GM19193 (cell line): ENCODE measurements around the gene NCOR1.

ENCODE experiments used
- POLR2A ChIP-seq: IDR thresholded peaks from 4 replicates; pipeline ENCODE4 v1.6.1; 2011; ENCODE audit not compliant: insufficient read depth, insufficient read length; ENCODE audit errors: extremely low read depth

Gene NCOR1

DNA sequence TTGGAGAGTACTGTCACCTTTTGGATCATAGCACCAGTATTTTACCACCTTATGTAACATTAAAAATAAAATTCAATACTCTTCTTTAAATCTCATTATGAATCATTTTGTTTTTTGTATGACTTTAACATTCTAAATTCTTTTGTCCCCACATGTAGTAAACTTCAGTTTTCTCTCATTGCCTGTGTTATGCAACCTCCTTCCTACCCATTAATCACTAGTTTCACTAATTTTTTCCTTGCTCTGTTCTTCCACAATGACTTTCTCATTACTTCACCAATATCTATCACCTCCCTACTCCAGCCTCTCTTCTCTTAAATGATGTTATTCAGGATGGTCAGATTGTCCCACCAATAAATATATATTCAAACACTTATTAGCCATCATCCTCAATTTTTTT, 147.0 kb downstream of the NCOR1 start:
- no peak for TF ChIP-seq POLR2A

DNA sequence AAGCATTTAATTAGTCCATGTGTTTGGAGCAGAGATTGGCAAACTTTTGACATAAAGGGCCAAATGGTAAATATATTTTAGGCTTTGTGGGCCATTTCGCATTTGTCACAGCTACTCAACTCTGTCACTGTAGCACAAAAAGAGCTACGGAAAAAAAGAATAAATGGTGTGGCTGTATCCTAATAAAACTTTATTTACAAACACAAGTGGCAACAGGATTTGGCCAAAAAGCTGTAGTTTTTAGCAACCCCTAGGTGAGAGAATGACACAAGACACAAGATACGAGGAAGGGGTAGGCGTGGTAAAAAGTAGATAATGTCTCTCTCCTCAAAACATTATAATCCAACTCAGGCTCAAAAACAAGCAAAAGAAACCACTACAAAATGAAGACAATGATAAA, 149.2 kb downstream of the NCOR1 start:
- no peak for TF ChIP-seq POLR2A

DNA sequence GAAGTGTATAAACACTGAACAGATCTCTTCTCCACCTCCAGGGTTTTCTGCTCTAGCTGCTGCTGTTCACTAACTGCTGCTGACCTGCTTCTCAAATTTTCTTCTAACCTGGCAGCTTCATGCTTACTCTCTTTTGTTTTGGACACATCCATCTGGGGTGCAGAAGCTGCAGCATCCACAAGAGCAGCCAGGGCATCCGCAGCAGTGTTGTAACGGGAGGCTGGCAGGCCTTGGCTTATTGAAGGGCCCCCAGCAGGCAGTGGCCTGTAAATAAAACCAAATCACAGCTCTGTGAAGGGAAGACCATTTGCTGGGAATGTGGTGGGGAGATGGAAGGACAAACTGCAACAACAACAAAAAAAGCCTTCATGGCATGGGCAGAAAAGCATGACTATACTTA, 153.7 kb downstream of the NCOR1 start:
- TF ChIP-seq POLR2A, result no peak

DNA sequence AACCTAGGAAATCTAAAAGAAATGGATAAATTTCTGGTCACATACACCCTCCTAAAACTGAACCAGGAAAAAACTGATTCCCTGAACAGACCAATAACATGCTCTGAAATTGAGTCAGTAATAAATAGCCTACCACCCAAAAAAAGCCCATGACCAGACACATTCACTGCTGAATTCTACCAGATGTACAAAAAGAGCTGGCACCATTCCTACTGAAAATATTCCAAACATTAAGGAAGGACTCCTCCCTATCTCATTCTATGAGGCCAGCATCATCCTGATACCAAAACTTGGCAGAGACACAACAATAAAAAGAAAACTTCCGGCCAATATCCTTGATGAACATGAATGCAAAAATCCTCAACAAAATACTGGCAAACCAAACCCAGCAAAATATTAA, 162.8 kb downstream of the NCOR1 start:
- TF ChIP-seq POLR2A, result no peak

DNA sequence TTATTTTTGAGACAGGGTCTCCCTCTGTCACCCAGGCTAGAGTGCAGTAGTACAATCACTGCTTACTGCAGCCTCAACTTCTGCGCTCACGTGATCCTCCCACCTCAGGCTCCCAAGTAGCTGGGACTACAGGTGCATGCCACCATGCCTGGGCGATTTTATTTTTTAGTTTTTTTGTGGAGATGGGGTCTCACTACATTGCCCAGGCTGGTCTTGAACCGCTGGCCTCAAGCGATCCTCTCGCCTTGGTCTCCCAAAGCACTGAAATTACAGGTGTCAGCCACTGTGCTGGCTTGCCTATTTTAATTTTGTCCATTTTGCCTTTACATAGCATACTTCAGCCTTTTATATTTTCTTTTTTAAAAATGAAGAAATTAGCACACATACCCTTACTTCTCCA, 164.5 kb downstream of the NCOR1 start:
- no peak for TF ChIP-seq POLR2A

DNA sequence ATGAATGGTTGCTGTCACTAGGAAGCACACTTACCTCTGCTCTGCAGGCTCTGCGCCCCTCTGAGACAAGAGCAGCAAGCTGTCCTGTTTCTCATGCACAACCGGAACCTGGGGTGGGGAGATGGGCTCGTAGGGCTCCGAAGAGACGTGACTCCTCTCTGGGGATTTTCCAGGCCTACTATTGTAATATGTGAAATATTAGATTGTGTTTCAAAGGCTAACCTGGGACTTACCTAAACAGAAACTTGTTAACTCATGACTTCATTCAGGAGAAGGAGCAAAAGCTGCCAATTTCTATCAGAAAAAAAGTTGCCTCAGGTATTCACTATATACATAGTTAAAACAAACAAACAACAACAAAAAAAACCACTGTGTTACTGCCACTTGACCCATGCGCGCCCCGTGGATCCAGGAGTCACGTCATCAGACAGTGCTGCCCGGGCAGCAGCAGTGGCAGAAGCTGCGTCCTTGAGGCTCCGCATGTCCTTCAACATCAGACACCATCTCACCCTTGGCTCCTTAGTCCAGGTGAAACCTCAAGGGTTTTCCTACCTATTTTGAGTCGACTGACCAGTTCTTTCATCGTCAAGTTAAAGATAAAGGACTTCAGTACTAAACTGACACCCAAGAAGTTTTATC, 166.4 kb downstream of the NCOR1 start:
- no peak for TF ChIP-seq POLR2A

DNA sequence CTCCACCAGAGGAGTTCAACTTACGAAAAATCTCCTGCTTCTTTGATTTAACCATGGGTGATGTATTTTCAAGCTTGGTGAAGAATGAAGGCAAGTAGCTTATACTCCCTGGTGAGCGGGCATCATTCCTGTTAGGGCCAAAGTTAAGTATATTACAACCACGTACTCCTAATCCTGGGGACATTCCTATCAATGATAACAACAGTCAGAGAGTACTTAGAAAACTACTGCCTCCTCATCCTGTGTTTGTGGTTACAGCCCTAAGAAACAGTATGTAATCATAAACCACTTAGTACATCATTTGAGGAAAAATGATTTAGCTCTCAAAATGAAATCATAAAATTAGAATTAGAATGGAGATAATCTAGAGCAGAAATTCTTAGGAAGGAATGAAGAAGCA, 168.4 kb downstream of the NCOR1 start:
- no peak for TF ChIP-seq POLR2A

DNA sequence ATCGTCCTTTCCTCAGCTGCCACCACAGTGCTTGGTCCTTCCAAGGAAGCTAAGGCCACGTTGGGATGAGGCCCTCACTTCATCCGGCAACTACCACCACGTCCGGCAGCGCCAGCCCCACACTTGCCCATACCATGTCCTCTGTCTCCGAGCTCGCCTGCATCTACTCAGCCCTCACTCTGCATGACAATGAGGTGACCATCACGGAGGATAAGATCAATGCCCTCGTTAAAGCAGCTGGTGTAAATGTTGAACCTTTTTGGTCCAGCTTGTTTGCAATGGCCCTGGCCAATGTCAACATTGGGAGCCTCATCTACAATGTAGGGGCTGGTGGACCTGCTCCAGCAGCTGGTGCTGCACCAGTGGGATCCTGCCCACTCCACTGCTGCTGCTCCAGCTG, 170.8 kb downstream of the NCOR1 start:
- TF ChIP-seq POLR2A, result no peak

DNA sequence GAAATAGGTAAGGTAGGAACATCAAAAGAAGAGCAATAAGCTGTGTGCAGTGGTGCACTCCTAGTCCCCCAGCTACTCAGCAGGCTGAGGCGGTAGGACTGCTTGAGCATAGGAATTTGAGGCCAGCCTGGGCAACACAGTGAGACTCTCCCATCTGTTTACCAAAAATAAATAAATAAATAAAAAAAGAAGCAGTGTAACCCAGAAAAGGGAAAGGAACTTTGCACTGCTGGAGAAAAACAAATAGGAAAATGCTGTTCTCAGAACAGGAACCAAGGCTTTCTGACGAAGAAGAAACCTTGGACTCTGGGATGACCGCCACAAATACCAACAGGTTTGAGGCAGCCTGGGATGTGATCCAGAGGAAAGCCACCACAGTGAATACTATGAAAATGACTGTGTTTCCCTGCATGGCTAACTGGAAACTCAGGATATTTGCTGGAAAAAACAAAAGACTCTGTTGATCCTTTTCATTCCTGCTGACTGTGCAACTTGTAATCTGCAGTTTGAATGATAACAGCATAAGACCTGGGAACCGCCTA, 174.6 kb downstream of the NCOR1 start:
- no peak for TF ChIP-seq POLR2A

DNA sequence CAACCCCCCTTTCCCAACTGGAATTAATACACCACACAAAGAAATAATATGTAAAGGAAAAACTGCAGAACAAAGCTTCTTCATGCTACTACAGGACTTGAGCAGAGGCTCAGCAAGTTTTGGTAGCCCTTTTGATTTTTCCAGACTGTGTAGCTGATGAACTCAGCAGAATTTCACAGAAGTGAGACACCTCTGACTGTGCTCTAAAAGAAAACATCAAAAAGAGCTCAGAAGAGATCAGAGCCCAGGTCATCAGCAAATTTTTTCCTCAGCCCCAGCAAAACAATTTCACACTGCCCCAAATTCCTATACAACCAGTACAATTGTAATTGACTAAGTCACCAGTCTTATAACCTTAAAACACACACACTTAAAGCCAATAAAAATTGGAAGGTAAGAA, 177.7 kb downstream of the NCOR1 start:
- TF ChIP-seq POLR2A, result no peak

DNA sequence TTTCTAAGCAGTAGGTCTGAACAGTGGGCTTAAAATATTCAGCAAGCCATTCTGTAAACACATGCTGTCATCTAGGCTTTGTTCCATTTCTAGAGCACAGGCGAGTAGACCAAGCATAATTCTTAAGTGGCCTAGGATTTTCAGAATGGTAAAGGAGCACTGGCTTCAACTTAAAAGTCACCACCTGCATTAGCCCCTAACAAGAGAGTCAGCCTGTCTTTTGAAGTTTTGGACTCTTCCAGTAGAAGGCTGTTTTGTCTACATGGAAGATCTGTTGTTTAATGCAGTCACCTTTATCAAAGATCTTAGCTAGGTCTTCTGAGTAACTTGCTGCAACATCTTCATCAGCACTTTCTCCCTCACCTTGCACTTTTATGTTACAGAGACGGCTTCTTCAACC, 179.1 kb downstream of the NCOR1 start:
- TF ChIP-seq POLR2A, result no peak

DNA sequence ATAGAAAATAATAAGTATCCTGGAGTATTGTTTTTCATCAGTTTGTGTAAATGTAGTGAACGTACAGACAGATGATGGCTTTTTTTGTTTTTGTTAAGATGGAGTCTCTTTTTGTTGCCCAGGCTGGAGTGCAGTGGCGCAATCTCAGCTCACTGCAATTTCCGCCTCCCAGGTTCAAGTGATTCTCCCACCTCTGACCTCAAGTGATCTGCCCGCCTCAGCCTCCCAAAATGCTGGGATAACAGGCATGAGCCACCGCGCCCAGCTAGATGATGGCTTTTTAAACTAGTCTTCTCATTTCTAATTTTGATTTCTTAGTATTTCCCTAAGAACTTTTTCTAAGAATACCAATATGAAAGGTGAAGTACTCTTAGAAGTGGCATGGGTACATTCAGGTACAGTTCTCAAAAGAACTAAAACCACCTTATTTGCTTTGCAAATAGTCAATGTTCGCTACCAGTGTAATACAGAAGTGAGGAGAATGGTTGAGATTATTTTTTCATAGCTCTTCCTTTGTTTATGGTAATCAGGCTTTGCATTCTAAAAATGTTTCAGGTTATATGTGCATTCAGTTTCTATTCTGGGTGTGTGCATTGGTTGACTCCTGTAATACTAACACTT, 181.5 kb downstream of the NCOR1 start:
- TF ChIP-seq POLR2A, result no peak

DNA sequence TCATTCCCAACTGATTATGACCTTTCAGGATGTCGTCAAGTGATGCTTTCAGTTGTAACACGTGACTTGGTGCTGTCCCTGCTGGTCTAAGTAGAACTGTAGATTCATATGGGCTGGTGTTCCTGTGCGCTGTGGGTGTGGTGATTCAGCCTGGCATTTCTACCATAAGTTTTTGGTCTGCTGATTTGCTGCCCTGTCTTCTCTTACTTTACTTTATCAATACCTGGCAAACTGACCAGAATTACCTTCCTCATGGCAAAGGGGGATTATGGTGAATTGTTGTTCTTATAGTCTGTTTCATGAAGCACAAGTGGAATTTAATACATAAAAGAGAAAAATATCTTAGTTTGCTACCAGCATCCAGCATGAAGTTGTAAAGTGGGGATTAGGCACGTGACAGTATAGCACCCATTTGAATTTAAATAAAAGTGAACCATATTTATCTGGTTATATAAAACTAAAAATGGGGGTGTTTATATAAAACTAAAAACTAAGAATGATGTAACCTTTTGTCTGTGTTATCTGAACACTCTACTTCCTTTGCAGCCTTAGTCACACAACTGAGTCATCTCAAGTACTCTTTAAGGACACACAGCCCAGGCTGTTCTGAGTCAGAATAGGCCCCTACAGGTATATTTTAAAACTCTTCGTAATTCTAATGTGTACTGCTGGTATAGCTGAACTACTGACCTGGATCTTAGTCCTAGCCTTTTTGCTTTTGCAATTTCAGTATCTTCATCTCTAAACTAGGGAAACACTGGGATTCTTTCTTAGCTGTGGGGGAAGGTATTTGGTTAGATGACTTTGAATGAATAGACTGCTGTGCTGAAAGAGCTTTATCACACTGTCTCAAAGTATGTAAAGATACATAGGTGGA, 187.4 kb downstream of the NCOR1 start:
- TF ChIP-seq POLR2A, result no peak

DNA sequence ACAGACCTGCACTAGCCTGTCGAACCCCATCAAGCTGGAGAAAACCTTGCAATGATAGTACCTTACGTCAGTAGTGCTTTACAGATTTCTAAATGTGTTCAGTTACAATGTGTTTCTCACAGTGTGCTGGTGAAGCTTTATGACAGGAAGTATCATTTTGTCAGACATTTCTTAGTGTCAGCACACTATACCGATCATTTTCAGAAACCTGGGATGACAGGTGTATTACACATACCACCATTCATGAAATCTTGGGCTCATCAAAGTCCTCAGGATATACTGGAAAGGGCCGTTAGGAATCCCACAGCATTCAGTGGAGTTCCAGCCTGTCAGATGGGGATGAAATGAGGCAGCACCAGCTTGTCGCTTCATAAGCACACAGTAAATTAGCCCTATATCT, 188.4 kb downstream of the NCOR1 start:
- no peak for TF ChIP-seq POLR2A

DNA sequence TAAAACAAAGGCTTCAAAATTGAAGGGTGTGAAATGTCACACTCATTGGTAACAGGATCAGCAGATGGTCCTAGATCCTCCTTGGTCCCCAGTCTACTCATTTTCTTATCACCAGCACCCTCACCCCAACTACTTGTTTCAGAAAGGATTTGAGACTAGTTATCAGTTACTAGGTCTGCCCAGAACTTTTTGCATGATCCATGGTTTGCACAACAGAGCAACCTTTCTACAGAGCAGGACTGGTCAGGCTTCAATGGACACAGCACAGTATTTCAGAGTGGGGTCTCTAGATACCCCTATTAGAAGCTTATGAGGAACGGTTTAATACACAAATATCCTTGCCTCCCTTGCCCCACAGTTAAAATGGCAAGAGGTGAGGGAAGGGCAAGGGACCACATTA, 190.1 kb downstream of the NCOR1 start:
- TF ChIP-seq POLR2A, result no peak

DNA sequence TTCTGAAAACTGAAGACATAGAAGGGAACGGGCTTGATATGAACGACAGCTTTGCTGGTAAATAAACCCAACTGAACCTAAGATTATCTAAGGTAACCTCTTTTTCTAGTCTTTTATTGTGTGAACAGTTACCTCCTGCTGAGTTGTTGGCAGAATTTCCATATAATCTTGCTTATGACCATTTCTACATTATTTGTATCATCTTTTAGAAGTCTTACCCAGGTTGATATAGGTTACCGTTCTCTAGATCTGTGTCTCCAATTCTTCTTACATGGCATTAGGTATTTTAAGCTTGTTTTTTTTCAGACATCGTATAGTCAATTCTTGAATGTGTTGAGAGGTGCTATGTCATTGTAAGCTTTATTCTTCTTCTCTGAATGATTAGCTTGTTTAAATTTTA, 191.5 kb downstream of the NCOR1 start:
- TF ChIP-seq POLR2A, result no peak
